GM19035 (cell line): ENCODE data around the gene RBM42.
"Not testable (repeated sequence)": the region's sequence is repeated elsewhere in the genome, so short reads cannot be mapped to it uniquely, and the experiment has no call there.

Source experiments
- ATAC-seq: cut with Tn5 transposase; IDR thresholded peaks from one replicate; pipeline ENCODE4 v1.9.1; 2021; ENCODE audit not compliant: unreplicated experiment

RBM42 gene

GRCh38 chr19:35648017-35648961 is 19.5 kb downstream of the RBM42 start, which contains the start of gene COX6B1:
Gene COX6B1 (plus strand): TSS chr19:35648323. CDS start chr19:35651244, 2,921 bp downstream.
- ATAC-seq = peak; percentile 49

DNA sequence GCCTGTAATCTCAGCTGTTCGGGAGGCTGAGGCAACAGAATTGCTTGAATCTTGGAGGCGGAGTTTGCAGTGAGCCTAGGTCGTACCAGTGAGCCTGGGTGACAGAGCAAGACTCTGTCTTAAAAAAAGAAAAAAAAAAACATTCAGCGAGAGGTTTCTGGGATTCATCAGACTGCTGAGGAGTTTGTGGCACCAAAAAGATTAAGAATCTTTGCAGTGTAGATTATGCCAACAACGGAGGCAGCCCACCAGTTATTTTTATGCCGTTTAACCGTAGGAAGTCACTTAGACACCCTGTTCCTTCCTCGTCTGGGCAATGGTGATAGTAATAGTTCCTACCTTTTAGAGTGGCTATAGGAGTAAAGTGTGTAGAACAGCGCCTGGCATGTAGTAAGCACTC is 21.7 kb downstream of the RBM42 start:
- ATAC-seq = no peak

GRCh38 chr19:35654828-35655227 is 26.0 kb downstream of the RBM42 start:
- not testable (repeated sequence) for ATAC-seq

DNA sequence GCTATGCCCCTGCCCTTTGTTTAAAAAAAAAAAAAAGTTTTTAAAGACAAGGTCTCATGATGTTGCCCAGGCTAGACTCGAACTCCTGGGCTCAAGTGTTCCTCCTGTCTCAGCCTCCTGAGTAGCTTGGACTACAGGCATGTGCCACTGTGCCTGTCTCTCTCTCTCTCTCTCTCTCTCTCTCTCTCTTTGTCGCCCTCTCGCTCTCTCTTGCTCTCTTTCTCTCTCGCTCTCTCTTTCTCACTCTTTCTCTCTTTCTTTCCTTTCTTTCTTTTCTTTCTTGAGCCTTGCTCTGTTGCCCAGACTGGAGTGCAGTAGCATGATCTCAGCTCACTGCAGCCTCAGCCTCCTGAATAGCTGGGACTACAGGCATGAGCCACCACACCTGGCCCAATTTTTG is 26.8 kb downstream of the RBM42 start:
- no peak for ATAC-seq

DNA sequence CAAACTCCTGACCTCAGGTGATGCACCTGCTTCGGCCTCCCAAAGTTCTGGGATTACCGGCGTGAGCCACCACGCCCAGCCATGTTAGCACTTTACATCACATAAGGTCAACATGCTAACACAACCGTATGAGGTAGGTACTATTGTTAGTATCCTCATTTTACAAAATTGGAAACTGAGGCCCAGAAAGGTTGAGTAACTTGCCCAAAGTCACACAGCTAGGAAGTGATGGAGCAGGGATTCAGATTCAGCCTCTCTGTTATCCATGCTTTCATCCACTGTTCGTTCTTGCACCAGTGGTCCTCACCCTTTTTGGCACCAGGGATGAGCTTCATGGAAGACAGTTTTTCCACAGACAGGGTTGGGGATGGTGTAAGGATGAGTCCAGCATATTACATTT is 27.9 kb downstream of the RBM42 start:
- ATAC-seq = no peak

DNA sequence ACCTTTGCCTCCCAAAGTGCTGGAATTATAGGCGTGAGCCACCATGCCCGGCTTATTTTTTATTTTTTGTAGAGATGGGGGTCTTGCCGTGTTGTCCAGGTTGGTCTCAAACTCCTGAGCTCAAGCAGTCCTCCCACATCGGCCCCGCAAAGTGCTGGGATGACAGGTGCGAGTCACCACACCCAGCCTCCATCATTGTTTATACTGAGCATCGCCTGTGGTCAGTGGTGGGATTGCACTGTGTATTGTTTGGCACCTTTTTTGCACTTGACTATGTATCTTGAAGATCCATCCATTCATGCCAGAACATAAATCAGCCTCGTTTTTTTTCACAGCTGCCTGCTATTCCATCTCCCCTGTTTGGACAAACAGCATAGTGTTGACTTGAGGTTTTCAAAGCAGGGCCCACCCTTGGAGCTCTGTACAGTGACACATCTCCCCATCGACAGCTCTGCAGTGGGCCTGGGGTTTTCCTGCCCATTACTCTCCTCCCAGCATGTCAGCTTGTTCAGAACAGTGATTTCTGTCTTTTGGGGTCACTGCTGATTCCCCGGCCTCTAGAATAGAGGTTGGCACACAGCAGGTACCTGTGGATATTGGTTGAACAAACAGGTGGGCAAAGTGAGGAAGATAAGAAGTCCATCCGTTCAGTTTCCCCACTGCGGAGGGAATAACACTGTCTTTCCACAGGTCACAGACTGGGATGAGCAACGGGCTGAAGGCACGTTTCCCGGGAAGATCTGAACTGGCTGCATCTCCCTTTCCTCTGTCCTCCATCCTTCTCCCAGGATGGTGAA is 29.3 kb downstream of the RBM42 start:
- ATAC-seq = no peak

- ATAC-seq = no peak
Observed at GRCh38 chr19:35661995-35662340, 33.1 kb downstream of the RBM42 start.

DNA sequence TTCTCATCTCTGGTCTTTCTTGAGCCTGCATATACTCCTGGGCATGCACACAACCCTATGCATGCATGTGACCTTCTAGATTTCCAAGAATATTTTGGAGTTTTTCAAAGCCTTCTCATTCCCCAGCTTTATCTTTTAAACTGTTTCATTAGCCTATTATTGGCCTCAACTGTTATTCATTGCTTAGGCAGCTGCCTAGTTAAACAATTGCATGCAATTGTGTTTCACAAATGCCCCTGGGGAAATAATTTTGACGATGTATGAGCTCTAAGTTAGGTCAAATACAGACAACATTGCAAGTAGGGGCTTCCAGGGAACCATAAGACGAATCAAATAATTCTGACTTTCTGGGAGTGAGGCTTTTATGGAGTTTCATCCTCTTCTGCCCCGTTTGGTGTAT is 35.1 kb downstream of the RBM42 start:
- ATAC-seq = no peak

DNA sequence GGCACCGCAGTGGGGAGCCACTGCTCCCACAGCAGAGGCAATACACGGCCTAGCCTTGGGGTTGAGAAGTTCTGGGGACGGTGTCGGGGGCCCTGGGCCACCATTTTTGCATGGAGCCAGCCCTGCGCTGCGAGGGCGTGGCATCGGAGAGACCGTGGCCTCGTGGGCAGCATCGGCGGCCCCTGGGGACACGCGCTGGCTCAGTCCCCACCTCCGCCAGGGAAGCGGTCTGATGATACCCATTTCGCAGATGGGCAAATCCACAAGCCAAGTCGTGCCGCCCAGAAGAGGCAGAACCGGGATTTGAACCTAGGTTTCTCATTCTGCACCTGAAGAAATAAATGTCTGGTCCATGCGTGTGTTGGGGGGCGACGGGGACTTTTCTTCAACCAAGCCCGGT is 36.3 kb downstream of the RBM42 start:
- ATAC-seq = no peak

- ATAC-seq = no peak
Observed at GRCh38 chr19:35665604-35666003, 36.8 kb downstream of the RBM42 start.

- ATAC-seq = no peak
Observed at GRCh38 chr19:35666251-35666913, 37.5 kb downstream of the RBM42 start, which contains the start of gene UPK1A. Gene UPK1A (plus strand): TSS chr19:35666517. CDS start chr19:35666813, 296 bp downstream.

DNA sequence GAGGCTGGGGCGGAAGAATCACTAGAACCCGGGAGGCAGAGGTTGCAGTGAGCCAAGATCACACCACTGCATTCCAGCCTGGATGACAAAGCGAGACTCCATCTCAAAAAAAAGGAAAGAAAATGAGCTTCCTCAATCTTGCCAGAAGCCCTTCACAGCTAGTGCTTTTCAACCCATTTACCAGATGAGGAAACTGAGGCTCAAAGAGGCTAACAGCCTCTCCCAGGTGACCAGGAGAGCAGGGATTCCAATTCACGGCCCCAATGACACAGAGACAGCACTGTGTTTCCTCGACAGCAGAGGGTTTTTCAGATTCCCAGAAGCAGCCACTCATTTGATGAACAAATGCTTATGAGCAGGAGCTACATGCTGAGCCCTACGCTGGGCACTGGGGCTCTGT is 40.7 kb downstream of the RBM42 start:
- no peak for ATAC-seq

GRCh38 chr19:35669974-35670373 is 41.1 kb downstream of the RBM42 start:
- no peak for ATAC-seq

DNA sequence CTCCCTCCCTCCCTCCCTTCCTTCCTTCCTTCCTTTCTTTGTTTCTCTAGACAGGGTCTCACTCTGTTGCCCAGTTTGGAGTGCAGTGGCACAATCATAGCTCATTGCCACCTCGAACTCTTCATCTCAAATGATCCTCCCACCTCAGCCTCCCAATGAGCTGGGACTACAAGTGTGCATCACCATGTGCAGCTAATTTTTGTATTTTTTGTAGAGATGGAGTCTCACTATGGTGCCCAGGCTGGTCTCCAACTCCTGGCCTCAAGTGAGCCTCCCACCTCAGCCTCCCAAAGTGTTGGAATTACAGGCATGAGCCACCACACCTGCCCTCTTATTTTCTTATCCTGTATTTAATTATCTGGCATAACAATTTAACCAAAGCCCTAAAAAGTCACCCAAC is 41.9 kb downstream of the RBM42 start:
- no peak for ATAC-seq

DNA sequence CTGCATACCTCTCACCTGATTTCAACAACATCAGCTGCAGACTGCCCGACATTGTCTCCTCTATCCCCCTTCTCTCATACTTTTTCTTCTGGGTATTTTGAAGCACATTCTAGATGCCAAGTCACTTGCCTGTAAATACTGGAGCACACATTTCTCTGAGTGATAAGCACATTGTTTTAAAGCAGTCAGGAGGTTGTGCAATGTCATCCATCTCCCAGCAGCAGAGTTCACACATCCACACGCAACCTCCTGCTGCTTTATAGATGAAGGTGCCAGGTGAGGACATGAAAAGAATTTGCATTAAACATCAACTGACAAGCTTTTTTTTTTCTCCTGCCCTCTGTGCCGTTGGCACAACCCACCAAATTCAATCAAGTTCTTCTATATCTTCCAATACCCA is 43.0 kb downstream of the RBM42 start:
- no peak for ATAC-seq

GRCh38 chr19:35673121-35673804 is 44.4 kb downstream of the RBM42 start:
- ATAC-seq = no peak

DNA sequence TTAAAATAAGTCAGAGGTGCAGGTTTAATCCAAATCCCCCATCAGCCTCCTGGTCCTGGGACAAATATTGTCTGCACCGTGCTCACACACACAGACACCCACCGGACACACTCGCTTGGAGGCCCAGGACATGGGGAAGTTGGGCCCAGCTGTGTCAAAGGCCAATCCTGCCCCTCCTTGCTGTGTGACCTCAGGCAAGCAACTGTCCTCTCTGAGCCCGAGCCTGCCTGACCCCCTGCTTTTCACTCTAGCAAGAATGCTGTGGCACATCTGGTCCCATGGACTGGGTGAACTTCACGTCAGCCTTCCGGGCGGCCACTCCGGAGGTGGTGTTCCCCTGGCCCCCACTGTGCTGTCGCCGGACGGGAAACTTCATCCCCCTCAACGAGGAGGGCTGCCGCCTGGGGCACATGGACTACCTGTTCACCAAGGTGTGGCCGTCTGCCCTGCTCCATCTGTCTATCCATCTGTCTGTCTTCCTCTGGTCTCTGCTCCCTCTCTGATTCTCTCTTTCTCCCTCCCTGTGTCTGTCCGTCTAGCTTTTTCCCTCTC is 46.8 kb downstream of the RBM42 start:
- ATAC-seq = no peak
